Keratinocyte (primary cell): ENCODE results near the gene ZNF343. TPM values are rescaled to one million over a fixed set of nuclear protein-coding genes. Genes with fewer than 3 reads are reported as not detected.

ENCODE experiments used
- DNase-seq: peaks from one replicate; pipeline ENCODE4 v3.0.0-alpha.2; 2011; ENCODE audit warnings: low read depth, missing footprints, low spot score
- FAIRE-seq: peaks from 2 replicates; lab custom pipeline; 2011; peaks lifted over from hg19 to GRCh38; lab: Jason Lieb, UNC
- H2AFZ ChIP-seq: 2 replicates; pipeline ENCODE4 v1.6.0; 2012; ENCODE audit warnings: low read length, control low read depth, inconsistent platforms; ENCODE audit not compliant: control insufficient read depth
- H3K27ac ChIP-seq: 2 replicates; pipeline ENCODE4 v1.5.1; 2011; ENCODE audit warnings: low read length; ENCODE audit not compliant: control insufficient read depth, insufficient read depth
- H3K27me3 ChIP-seq: 3 replicates; pipeline ENCODE4 v1.6.0; 2011; ENCODE audit warnings: low read length; ENCODE audit not compliant: control insufficient read depth, insufficient read depth; ENCODE audit errors: extremely low read depth
- H3K36me3 ChIP-seq, 2 experiments: 2 replicates in 1 of 2; 3 replicates in 1 of 2; pipeline ENCODE4 v1.5.1; 2011; ENCODE audit warnings: low read length in 2 of 2, mild to moderate bottlenecking in 1 of 2; ENCODE audit not compliant: control insufficient read depth in 2 of 2, insufficient read depth in 2 of 2; ENCODE audit errors: extremely low read depth in 1 of 2
- H3K4me1 ChIP-seq: 3 replicates; pipeline ENCODE4 v1.5.1; 2011; ENCODE audit warnings: low read length; ENCODE audit not compliant: control insufficient read depth, insufficient read depth; ENCODE audit errors: extremely low read depth
- H3K4me2 ChIP-seq: 3 replicates; pipeline ENCODE4 v1.6.0; 2011; ENCODE audit warnings: low read depth, low read length; ENCODE audit not compliant: control insufficient read depth, insufficient read depth; ENCODE audit errors: extremely low read depth
- H3K4me3 ChIP-seq, 3 experiments: fragments of 200-600 bp in 1 of 3; sonication (generic) in 1 of 3; 2 replicates in 2 of 3; 3 replicates in 1 of 3; pipeline ENCODE4 v1.5.1; 2011 to 2016; ENCODE audit warnings: low read length in 3 of 3, mild to moderate bottlenecking in 3 of 3, control low read depth in 2 of 3, inconsistent platforms in 1 of 3, low read depth in 1 of 3, mixed read lengths in 1 of 3, mixed run types in 1 of 3, moderate library complexity in 1 of 3; ENCODE audit not compliant: control insufficient read depth in 2 of 3, insufficient read depth in 2 of 3; ENCODE audit errors: extremely low read depth in 1 of 3
- H3K79me2 ChIP-seq: 2 replicates; pipeline ENCODE4 v1.6.0; 2012; ENCODE audit warnings: low read length; ENCODE audit not compliant: control insufficient read depth, insufficient read depth
- H3K9ac ChIP-seq: 3 replicates; pipeline ENCODE4 v1.6.0; 2011; ENCODE audit warnings: low read length; ENCODE audit not compliant: control insufficient read depth, insufficient read depth; ENCODE audit errors: extremely low read depth
- H3K9me1 ChIP-seq: 3 replicates; pipeline ENCODE4 v1.6.0; 2011; ENCODE audit warnings: low read length; ENCODE audit not compliant: control insufficient read depth, insufficient read depth; ENCODE audit errors: extremely low read depth
- H3K9me3 ChIP-seq: 2 replicates; pipeline ENCODE4 v1.5.1; 2012; ENCODE audit warnings: low read depth, low read length; ENCODE audit not compliant: control insufficient read depth
- H4K20me1 ChIP-seq: 3 replicates; pipeline ENCODE4 v1.6.0; 2011; ENCODE audit warnings: low read length; ENCODE audit not compliant: control insufficient read depth, insufficient read depth; ENCODE audit errors: extremely low read depth
- EZH2 ChIP-seq: IDR thresholded peaks from one replicate; pipeline ENCODE4 v1.6.1; 2012; ENCODE audit warnings: inconsistent platforms, mild to moderate bottlenecking, low read length, moderate library complexity
- dilution Hi-C: fragments of 300-500 bp; cut with MboI; formaldehyde crosslinking; loops from one replicate; pipeline ENCODE4 v1.7.0; 2020; ENCODE audit warnings: low sequenced_read_pairs; ENCODE audit not compliant: extremely low pct_ligation_motif_present
- polyA plus RNA-seq, 5 experiments: library from polyadenylated mRNA; depleted of rRNA in 3 of 5; stranded (reverse) in 3 of 5; stranded (forward) in 1 of 5; unstranded in 1 of 5; fragments of >200 nt; gene quantifications; 1 replicate in 1 of 5; 2 replicates in 3 of 5; 3 replicates in 1 of 5; pipeline versions ENCODE4 v1.2.1 to v1.2.3, GENCODE V29; 2011 to 2012; ENCODE audit warnings: missing spikeins in 2 of 5, low read depth in 1 of 5, low replicate concordance in 1 of 5
- TF ChIP-seq, protein P1 (sequence below), 3 experiments: IDR thresholded peaks in 1 of 3; conservative IDR thresholded peaks in 1 of 3; optimal IDR thresholded peaks in 1 of 3; 2 replicates in 2 of 3; 3 replicates in 1 of 3; pipeline versions ENCODE3 to v1.5.1; 2011; ENCODE audit warnings: low read length in 3 of 3, mild to moderate bottlenecking in 3 of 3, moderate library complexity in 2 of 3, control low read depth in 1 of 3, inconsistent platforms in 1 of 3; ENCODE audit not compliant: insufficient read depth in 2 of 3; ENCODE audit errors: extremely low read depth in 1 of 3

ZNF343 gene
- polyA plus RNA-seq, 1 donor (not counting 4 experiments of a cell fraction or from before 2014, with no cell fraction given): 11.7 TPM

DNA sequence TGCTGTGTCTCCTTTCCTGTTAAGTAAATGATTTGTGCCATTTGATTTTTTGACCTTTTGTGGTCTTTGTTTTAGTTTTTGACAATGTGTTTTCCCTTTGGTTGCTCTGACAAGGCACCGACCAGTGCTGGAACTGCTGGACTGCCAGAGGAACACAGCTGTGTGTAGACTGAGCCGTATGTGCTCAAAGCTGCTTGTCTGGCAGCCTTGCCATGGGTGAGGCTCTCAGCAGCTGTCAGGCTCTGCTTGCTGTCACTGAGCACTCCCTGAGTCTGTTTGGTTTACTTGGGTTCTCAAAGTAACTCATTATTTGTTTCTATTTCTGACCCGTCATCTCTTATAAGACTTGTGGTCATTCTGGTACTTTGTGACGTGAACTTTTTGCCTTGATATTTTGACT lies 23.1 kb downstream of the ZNF343 start:
- Histone ChIP-seq H3K9ac (no peak overlapping the region), H3K36me3 (peaks cover 25 to 32% of the 10 kb centered on the region in 2 experiments), H2AFZ (no peak overlapping the region), H3K4me3 (no peak overlapping the region), H3K4me1 (no peaks in the 10 kb centered on the region), H3K9me3 (no peaks in the 10 kb centered on the region), H3K27me3 (no peaks in the 10 kb centered on the region), H3K9me1 (no peaks in the 10 kb centered on the region), H3K4me2 (no peak overlapping the region), H4K20me1 (no peaks in the 10 kb centered on the region), H3K27ac (no peak overlapping the region), H3K79me2 (no peaks in the 10 kb centered on the region)
- no peak for TF ChIP-seq EZH2
- TF ChIP-seq, protein P1, sequence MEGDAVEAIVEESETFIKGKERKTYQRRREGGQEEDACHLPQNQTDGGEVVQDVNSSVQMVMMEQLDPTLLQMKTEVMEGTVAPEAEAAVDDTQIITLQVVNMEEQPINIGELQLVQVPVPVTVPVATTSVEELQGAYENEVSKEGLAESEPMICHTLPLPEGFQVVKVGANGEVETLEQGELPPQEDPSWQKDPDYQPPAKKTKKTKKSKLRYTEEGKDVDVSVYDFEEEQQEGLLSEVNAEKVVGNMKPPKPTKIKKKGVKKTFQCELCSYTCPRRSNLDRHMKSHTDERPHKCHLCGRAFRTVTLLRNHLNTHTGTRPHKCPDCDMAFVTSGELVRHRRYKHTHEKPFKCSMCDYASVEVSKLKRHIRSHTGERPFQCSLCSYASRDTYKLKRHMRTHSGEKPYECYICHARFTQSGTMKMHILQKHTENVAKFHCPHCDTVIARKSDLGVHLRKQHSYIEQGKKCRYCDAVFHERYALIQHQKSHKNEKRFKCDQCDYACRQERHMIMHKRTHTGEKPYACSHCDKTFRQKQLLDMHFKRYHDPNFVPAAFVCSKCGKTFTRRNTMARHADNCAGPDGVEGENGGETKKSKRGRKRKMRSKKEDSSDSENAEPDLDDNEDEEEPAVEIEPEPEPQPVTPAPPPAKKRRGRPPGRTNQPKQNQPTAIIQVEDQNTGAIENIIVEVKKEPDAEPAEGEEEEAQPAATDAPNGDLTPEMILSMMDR (optimal IDR thresholded peaks at IDR 0.05 in 1 of 3, IDR thresholded peaks at IDR 0.05 in 1 of 3, conservative IDR thresholded peaks at IDR 0.05 in 1 of 3; ENCODE audit: extremely low read depth in 1 of 3, insufficient read depth in 2 of 3, low read length in 3 of 3): no peak
- dilution Hi-C loops: no loop called here
- FAIRE-seq (no peak), DNase-seq (no peak)

DNA sequence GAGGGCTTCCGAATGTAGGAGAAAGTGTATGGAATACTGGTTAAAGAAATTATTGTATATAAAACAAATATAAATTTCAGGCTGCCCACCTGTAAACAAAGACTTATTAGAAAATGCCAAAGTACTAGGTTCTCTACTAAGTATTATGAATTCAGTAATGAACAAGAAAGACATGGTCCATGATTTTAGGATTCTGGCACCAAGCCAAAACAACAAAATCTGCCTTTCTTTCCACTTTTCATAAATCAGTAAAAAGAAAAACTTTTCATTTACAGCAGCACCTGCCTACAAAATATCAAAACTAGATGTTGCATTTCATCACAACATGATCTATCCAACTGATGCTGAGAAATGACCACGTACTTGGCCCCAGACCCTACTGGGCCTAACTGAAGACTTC lies 23.6 kb downstream of the ZNF343 start:
- H3K4me3 ChIP-seq: no peak overlapping the region
- FAIRE-seq (no peak), DNase-seq (no peak)
- no peak overlapping the region for H3K4me2 ChIP-seq
- H3K27me3 ChIP-seq: no peaks in the 10 kb centered on the region
- H3K27ac ChIP-seq: no peak overlapping the region
- H3K9ac ChIP-seq: no peak overlapping the region
- H3K36me3 ChIP-seq: peaks cover 26 to 32% of the 10 kb centered on the region in 2 experiments
- H2AFZ ChIP-seq: no peak overlapping the region
- H3K79me2 ChIP-seq: no peaks in the 10 kb centered on the region
- H3K9me1 ChIP-seq: no peaks in the 10 kb centered on the region
- no peaks in the 10 kb centered on the region for H3K9me3 ChIP-seq
- no peaks in the 10 kb centered on the region for H3K4me1 ChIP-seq
- TF ChIP-seq EZH2: no peak
- TF ChIP-seq, protein P1 (optimal IDR thresholded peaks at IDR 0.05 in 1 of 3, IDR thresholded peaks at IDR 0.05 in 1 of 3, conservative IDR thresholded peaks at IDR 0.05 in 1 of 3; ENCODE audit: extremely low read depth in 1 of 3, insufficient read depth in 2 of 3, low read length in 3 of 3): no peak
- H4K20me1 ChIP-seq: no peaks in the 10 kb centered on the region
- dilution Hi-C loops: no loop called here
